Activated CD8-positive, alpha-beta memory T cell treated with anti-CD3 and anti-CD28 coated beads, Interleukin-2, amount 50 U/mL, for 24 hours (primary cell): ENCODE measurements around the gene PCSK2.

ENCODE experiments used
- DNase-seq: peaks from one replicate; pipeline ENCODE4 v3.0.0-alpha.2; 2020; ENCODE audit errors: extremely low read depth

Gene PCSK2

DNA sequence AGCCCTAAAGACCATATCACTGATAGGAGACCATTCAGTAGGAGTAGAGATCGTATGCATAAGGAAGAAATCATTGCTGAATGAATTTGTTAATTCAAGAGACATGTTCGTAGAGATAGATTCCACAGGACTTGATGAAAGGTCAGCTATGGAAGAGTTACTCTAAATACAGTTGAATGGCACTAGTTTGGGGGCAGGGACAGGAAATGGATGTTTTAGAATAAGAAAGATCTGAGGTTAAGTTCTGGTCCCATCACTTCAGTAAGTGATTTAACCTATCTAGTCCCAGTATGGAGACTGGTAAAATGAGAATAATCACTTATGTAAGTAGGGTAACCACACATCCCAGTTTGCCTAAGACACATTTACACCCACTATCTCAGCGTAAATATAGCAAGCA, 307.2 kb downstream of the PCSK2 start:
- no peak for DNase-seq
